PC-3 (cell line): Measurements from ENCODE around the gene SPRED2. TPM values are rescaled to one million over a fixed set of nuclear protein-coding genes. Genes with fewer than 3 reads are reported as not detected.

Experiments
- ATAC-seq: fragments of 200-7000 bp; cut with Tn5 transposase; 2 replicates; pipeline ENCODE4 v1.9.1; 2020; ENCODE audit warnings: mild to moderate bottlenecking, moderate library complexity
- BruUV-seq: library from RNA; stranded (reverse); fragments of 400-500 nt; replicated peaks from 2 replicates; lab custom pipeline; 2021; lab: Mats Ljungman, UMichigan
- CTCF ChIA-PET: fragments of 300-600 bp; sonication (Branson Sonifier 250); formaldehyde crosslinking; loops from one replicate; lab custom pipeline; 2022; ENCODE audit warnings: antibody characterized with exemption; lab: Charles Lee
- POLR2A ChIA-PET: fragments of 300-600 bp; sonication (Branson Sonifier 250); formaldehyde crosslinking; loops from one replicate; lab custom pipeline; 2022; ENCODE audit warnings: antibody characterized with exemption; ENCODE audit not compliant: unreplicated experiment; lab: Charles Lee
- DNase-seq: peaks from one replicate; pipeline ENCODE4 v3.0.0-alpha.2; 2015
- H2AFZ ChIP-seq: fragments of 300-600 bp; sonication (generic); 2 replicates; pipeline ENCODE4 v1.6.0; 2016; ENCODE audit warnings: antibody characterized with exemption, low read length
- H3F3A ChIP-seq: fragments of 300-600 bp; sonication (generic); one replicate; pipeline ENCODE4 v1.6.0; 2017; ENCODE audit warnings: antibody characterized with exemption, low read length, control low read depth, mild to moderate bottlenecking; ENCODE audit not compliant: unreplicated experiment
- H3K27ac ChIP-seq: fragments of 300-600 bp; sonication (generic); 2 replicates; pipeline ENCODE4 v1.5.1; 2016; ENCODE audit warnings: mild to moderate bottlenecking, low read length
- H3K27me3 ChIP-seq: fragments of 300-600 bp; sonication (generic); 2 replicates; pipeline ENCODE4 v1.6.1; 2016; ENCODE audit warnings: low read length, mixed read lengths
- H3K36me3 ChIP-seq: fragments of 300-600 bp; sonication (generic); 2 replicates; pipeline ENCODE4 v1.6.1; 2016; ENCODE audit warnings: low read depth, mixed run types, low read length, mixed read lengths
- H3K4me1 ChIP-seq: fragments of 300-600 bp; sonication (generic); 2 replicates; pipeline ENCODE4 v1.5.1; 2016; ENCODE audit warnings: low read length; ENCODE audit not compliant: insufficient read depth
- H3K4me2 ChIP-seq: fragments of 300-600 bp; sonication (generic); 2 replicates; pipeline ENCODE4 v1.6.0; 2016; ENCODE audit warnings: low read length
- H3K4me3 ChIP-seq: fragments of 300-600 bp; sonication (generic); 2 replicates; pipeline ENCODE4 v1.5.1; 2016; ENCODE audit warnings: mild to moderate bottlenecking, low read length, mixed read lengths
- H3K79me2 ChIP-seq: fragments of 300-600 bp; sonication (generic); 2 replicates; pipeline ENCODE4 v1.6.1; 2017; ENCODE audit warnings: low read length, mixed read lengths
- H3K9ac ChIP-seq: fragments of 300-600 bp; sonication (generic); 2 replicates; pipeline ENCODE4 v1.6.0; 2016; ENCODE audit warnings: mild to moderate bottlenecking, low read length
- H3K9me2 ChIP-seq: fragments of 300-600 bp; sonication (generic); replicated peaks from 2 replicates; pipeline ENCODE4 v1.6.1; 2016; ENCODE audit warnings: mixed run types, low read length, mixed read lengths
- H3K9me3 ChIP-seq: fragments of 300-600 bp; sonication (generic); 2 replicates; pipeline ENCODE4 v1.6.1; 2016; ENCODE audit warnings: low read length, mixed read lengths
- H4K20me1 ChIP-seq: fragments of 300-600 bp; sonication (generic); 2 replicates; pipeline ENCODE4 v1.6.1; 2016; ENCODE audit warnings: low read length, mixed read lengths
- EZH2 ChIP-seq: fragments of 300-600 bp; sonication (generic); IDR thresholded peaks from one replicate; pipeline ENCODE4 v1.6.1; 2017; ENCODE audit warnings: antibody characterized with exemption, mild to moderate bottlenecking, low read length; ENCODE audit not compliant: unreplicated experiment
- EZH2phosphoT487 ChIP-seq: fragments of 300-600 bp; sonication (generic); IDR thresholded peaks from 2 replicates; pipeline ENCODE4 v1.6.1; 2018; ENCODE audit warnings: mild to moderate bottlenecking, antibody characterized with exemption, low read length, borderline replicate concordance
- intact Hi-C: fragments of 100-400 bp; cut with micrococcal nuclease; formaldehyde crosslinking; loops from 2 replicates; pipeline ENCODE4 v1.9.0; 2023
- total RNA-seq: library from RNA; depleted of rRNA; stranded (reverse); fragments of >200 nt; gene quantifications from 2 replicates; pipeline ENCODE4 v1.2.3, GENCODE V29; 2014
- TF ChIP-seq, protein P1 (sequence below): fragments of 300-600 bp; sonication (generic); conservative IDR thresholded peaks from 2 replicates; pipeline ENCODE4 v1.5.1; 2017; ENCODE audit warnings: antibody characterized with exemption, low read depth, mild to moderate bottlenecking, low read length

The SPRED2 gene
- total RNA-seq, 1 experiment from 2014 or later: 16.2 TPM

DNA sequence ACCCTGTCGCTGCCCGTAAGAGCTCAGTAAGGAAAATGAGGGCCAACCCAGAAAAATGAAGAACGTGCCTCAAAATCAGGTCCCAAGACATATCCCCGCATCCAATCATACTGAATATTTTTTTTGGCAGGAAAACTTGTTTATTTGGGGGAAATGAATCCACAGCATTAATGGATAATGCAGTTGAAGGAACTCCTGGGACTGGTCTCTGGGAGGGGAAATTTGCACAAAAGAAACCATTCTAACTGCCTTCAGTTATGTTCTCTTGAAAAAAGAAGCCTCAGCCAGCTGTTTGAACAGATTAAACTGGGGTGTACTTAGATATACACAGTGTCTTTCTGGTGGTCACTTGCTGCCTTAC is 61.3 kb downstream of the SPRED2 start:
- peaks cover 73% of the 10 kb centered on the region for H3K4me1 ChIP-seq
- peaks cover 5% of the 10 kb centered on the region; the same call in 1 of the 2 replicates for H4K20me1 ChIP-seq
- no peak overlapping the region for H3K4me2 ChIP-seq
- ChIA-PET POLR2A (no interaction called here), CTCF (no interaction called here)
- H3K9me2 ChIP-seq: no peaks in the 10 kb centered on the region
- no peaks in the 10 kb centered on the region for H3K36me3 ChIP-seq
- H3F3A ChIP-seq: peaks cover 20% of the 10 kb centered on the region
- intact Hi-C loops: no loop called here
- peaks cover 85% of the 10 kb centered on the region for H3K79me2 ChIP-seq
- no peaks in the 10 kb centered on the region for H3K27me3 ChIP-seq
- no peak overlapping the region for H3K27ac ChIP-seq
- DNase-seq: no peak
- TF ChIP-seq EZH2phosphoT487 (no peak), EZH2 (no peak)
- TF ChIP-seq, protein P1, sequence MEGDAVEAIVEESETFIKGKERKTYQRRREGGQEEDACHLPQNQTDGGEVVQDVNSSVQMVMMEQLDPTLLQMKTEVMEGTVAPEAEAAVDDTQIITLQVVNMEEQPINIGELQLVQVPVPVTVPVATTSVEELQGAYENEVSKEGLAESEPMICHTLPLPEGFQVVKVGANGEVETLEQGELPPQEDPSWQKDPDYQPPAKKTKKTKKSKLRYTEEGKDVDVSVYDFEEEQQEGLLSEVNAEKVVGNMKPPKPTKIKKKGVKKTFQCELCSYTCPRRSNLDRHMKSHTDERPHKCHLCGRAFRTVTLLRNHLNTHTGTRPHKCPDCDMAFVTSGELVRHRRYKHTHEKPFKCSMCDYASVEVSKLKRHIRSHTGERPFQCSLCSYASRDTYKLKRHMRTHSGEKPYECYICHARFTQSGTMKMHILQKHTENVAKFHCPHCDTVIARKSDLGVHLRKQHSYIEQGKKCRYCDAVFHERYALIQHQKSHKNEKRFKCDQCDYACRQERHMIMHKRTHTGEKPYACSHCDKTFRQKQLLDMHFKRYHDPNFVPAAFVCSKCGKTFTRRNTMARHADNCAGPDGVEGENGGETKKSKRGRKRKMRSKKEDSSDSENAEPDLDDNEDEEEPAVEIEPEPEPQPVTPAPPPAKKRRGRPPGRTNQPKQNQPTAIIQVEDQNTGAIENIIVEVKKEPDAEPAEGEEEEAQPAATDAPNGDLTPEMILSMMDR: no peak
- H3K9ac ChIP-seq: no peak overlapping the region
- BruUV-seq: no TSS peak
- no peaks in the 10 kb centered on the region for H3K9me3 ChIP-seq
- no peak overlapping the region for H2AFZ ChIP-seq
- H3K4me3 ChIP-seq: no peak overlapping the region
- no peak for ATAC-seq

DNA sequence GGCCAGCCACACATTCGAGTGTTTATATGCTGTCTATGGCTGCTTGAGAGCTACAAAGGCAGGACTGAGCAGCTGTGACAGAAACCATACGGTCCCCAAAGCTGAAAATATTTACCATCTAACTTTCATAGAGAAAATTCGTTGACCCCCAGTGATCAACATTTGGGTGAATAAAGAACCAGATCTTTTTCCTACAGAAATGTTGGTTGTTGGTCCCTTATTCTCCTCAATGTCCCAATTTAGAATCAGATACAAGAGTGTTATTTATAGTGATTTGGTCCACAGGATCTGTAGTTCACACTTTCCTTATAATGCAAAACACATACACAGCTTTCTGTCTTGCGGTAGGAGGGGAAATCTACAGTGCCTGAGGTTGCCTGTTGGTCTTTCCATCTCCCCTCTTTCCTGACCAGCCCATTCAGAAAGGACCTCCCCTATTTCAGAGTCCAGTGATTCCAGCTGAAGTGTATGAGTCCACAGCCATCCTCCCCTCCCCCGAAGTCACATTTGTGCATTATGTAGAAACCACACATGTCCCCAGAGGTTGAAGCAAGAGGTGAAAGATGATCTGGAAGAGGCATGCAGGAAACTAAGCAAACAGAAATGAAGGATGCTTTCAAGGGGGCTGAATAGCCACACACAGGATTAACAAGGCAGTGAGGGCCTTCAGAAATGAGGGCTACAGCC is 61.9 kb downstream of the SPRED2 start:
- ChIA-PET CTCF (no interaction called here), POLR2A (no interaction called here)
- peaks cover 78% of the 10 kb centered on the region for H3K4me1 ChIP-seq
- no peak overlapping the region for H3K4me3 ChIP-seq
- no peaks in the 10 kb centered on the region for H3K27me3 ChIP-seq
- H3K27ac ChIP-seq: no peak overlapping the region
- TF ChIP-seq EZH2phosphoT487: no peak
- TF ChIP-seq, protein P1: no peak
- no peak for TF ChIP-seq EZH2
- H2AFZ ChIP-seq: no peak overlapping the region
- peaks cover 20% of the 10 kb centered on the region for H3F3A ChIP-seq
- no peaks in the 10 kb centered on the region for H3K36me3 ChIP-seq
- H3K9me2 ChIP-seq: no peaks in the 10 kb centered on the region
- ATAC-seq: no peak
- intact Hi-C loops: no loop called here
- peak; percentile 25 for DNase-seq
- H4K20me1 ChIP-seq: peaks cover 5% of the 10 kb centered on the region; the same call in 1 of the 2 replicates
- H3K9me3 ChIP-seq: no peaks in the 10 kb centered on the region
- H3K9ac ChIP-seq: no peak overlapping the region
- no peak overlapping the region for H3K4me2 ChIP-seq
- peaks cover 85% of the 10 kb centered on the region for H3K79me2 ChIP-seq
- no TSS peak for BruUV-seq

DNA sequence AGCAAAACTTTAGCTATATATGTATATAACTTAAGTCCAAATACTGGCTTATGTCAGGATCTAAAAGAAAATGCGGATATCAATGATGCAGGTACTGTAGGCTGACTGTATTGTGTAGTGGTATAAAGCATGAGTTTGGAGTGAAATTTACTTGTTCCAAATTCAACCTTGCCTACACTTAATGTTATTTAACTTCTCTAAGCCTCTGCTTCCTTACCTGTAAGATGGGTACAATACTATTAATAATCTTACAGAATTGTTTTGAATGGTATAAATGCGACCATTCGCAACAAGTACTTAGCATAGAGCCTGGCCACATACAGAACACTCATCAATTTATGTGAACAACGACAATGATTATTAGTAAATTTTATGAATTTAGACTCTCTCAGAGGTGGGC is 62.4 kb downstream of the SPRED2 start:
- no TSS peak for BruUV-seq
- POLR2A ChIA-PET: no interaction called here
- Histone ChIP-seq H3K4me2 (no peak overlapping the region), H3K9me3 (no peaks in the 10 kb centered on the region), H3K79me2 (peaks cover 85% of the 10 kb centered on the region), H4K20me1 (peaks cover 5% of the 10 kb centered on the region; the same call in 1 of the 2 replicates), H3K27me3 (no peaks in the 10 kb centered on the region), H3K4me3 (no peak overlapping the region), H2AFZ (no peak overlapping the region), H3K9me2 (no peaks in the 10 kb centered on the region), H3K9ac (no peak overlapping the region), H3K36me3 (no peaks in the 10 kb centered on the region), H3K27ac (no peak overlapping the region), H3K4me1 (peaks cover 81% of the 10 kb centered on the region), H3F3A (peaks cover 20% of the 10 kb centered on the region)
- intact Hi-C loops: loop anchor here (10.0 kb wide), 1 partner anchor 65 kb away; no protein-coding TSS in a partner anchor
- TF ChIP-seq EZH2: no peak
- no peak for TF ChIP-seq EZH2phosphoT487
- TF ChIP-seq, protein P1: no peak
- CTCF ChIA-PET: no interaction called here
- ATAC-seq (no peak), DNase-seq (no peak)
